A673 (cell line): ENCODE measurements around the gene PRDM16.

ENCODE experiments used
- CTCF ChIP-seq: fragments of 300-800, 200-600 bp; sonication (generic); conservative IDR thresholded peaks from 2 replicates; pipeline ENCODE4 v1.5.1; 2017; ENCODE audit warnings: low read depth, mild to moderate bottlenecking, antibody characterized with exemption, low read length, moderate library complexity, mixed read lengths
- EZH2 ChIP-seq: fragments of 200-600 bp; sonication (generic); IDR thresholded peaks from 2 replicates; pipeline ENCODE4 v1.6.1; 2017; ENCODE audit warnings: borderline replicate concordance, low read depth, mild to moderate bottlenecking, mixed read lengths, antibody characterized with exemption, low read length; ENCODE audit not compliant: poor library complexity, severe bottlenecking

DNA sequence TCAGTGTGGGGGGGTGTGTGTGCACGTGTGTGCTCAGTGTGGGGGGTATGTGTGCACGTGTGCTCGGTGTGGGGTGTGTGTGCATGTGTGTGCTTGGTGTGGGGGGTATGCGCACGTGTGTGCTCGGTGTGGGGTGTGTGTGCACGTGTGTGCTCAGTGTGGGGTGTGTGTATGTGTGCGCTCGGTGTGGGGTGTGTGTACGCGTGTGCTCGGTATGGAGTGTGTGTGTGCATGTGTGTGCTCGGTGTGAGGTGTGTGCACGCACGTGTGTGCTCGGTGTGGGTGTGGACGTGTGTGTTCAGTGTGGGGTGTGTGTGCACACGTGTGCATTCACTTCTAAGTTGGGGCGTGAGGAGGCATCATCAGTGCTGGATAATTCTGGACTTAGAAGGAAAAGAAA lies 77.9 kb downstream of the PRDM16 start:
- TF ChIP-seq CTCF (no peak), EZH2 (no peak)
